Endothelial cell of umbilical vein (primary cell): ENCODE data around the gene SH3PXD2B. TPM values are rescaled to one million over a fixed set of nuclear protein-coding genes. Genes with fewer than 3 reads are reported as not detected.

Experiments used
- BruUV-seq: library from RNA; stranded (reverse); fragments of 400-500 nt; replicated peaks from 2 replicates; lab custom pipeline; 2021; lab: Mats Ljungman, UMichigan
- CTCF ChIA-PET: fragments of 300-600, 350-600 bp; sonication (Branson Sonifier 250); formaldehyde crosslinking; loops from one replicate; lab custom pipeline; 2021; ENCODE audit warnings: antibody characterized with exemption, inconsistent platforms; lab: Charles Lee
- POLR2A ChIA-PET: fragments of 300-600, 350-600 bp; sonication (Branson Sonifier 250); formaldehyde crosslinking; loops from one replicate; lab custom pipeline; 2021; ENCODE audit warnings: antibody characterized with exemption, inconsistent platforms; lab: Charles Lee
- DNase-seq: peaks from one replicate; pipeline ENCODE4 v3.0.0-alpha.2; 2011; ENCODE audit warnings: low read depth, low spot score
- FAIRE-seq: peaks from 2 replicates; lab custom pipeline; 2011; peaks lifted over from hg19 to GRCh38; lab: Jason Lieb, UNC
- H2AFZ ChIP-seq: 2 replicates; pipeline ENCODE4 v1.6.0; 2012; ENCODE audit warnings: low read depth, low read length, control low read depth, inconsistent platforms
- H3K27ac ChIP-seq: 2 replicates; pipeline ENCODE4 v1.5.1; 2011; ENCODE audit warnings: low read depth, mild to moderate bottlenecking, control low read depth, low read length, moderate library complexity; ENCODE audit not compliant: insufficient read depth
- H3K27me3 ChIP-seq, 2 experiments: 2 replicates each; pipeline versions ENCODE4 v1.6.0 to v1.6.1; 2011; ENCODE audit warnings: low read length in 2 of 2, mixed read lengths in 1 of 2; ENCODE audit not compliant: control insufficient read depth in 2 of 2, insufficient read depth in 2 of 2
- H3K36me3 ChIP-seq, 2 experiments: 2 replicates in 1 of 2; 3 replicates in 1 of 2; pipeline ENCODE4 v1.5.1; 2011; ENCODE audit warnings: low read length in 2 of 2, mild to moderate bottlenecking in 1 of 2, moderate library complexity in 1 of 2; ENCODE audit not compliant: control insufficient read depth in 2 of 2, insufficient read depth in 2 of 2; ENCODE audit errors: extremely low read depth in 1 of 2
- H3K4me1 ChIP-seq: 3 replicates; pipeline ENCODE4 v1.5.1; 2011; ENCODE audit warnings: mild to moderate bottlenecking, low read length; ENCODE audit not compliant: control insufficient read depth, insufficient read depth; ENCODE audit errors: extremely low read depth
- H3K4me2 ChIP-seq: 2 replicates; pipeline ENCODE4 v1.6.1; 2011; ENCODE audit warnings: low read length, control low read depth, mixed read lengths; ENCODE audit not compliant: insufficient read depth
- H3K4me3 ChIP-seq, 3 experiments: fragments of 200-600 bp in 1 of 3; sonication (generic), shearing (Covaris generic) in 1 of 3; replicated peaks in 1 of 3; 2 replicates each; pipeline ENCODE4 v1.5.1; 2011 to 2016; ENCODE audit warnings: control low read depth in 3 of 3, low read length in 3 of 3, mild to moderate bottlenecking in 2 of 3, inconsistent platforms in 1 of 3, low read depth in 1 of 3, moderate library complexity in 1 of 3; ENCODE audit not compliant: insufficient read depth in 1 of 3
- H3K79me2 ChIP-seq: 2 replicates; pipeline ENCODE4 v1.6.0; 2012; ENCODE audit warnings: low read length, inconsistent platforms; ENCODE audit not compliant: control insufficient read depth, insufficient read depth
- H3K9ac ChIP-seq: replicated peaks from 2 replicates; pipeline ENCODE3; 2011; ENCODE audit warnings: low read length, control low read depth; ENCODE audit not compliant: insufficient read depth; ENCODE audit errors: extremely low read depth
- H3K9me1 ChIP-seq: replicated peaks from 3 replicates; pipeline ENCODE4 v1.6.0; 2011; ENCODE audit warnings: mild to moderate bottlenecking, low read length; ENCODE audit not compliant: control insufficient read depth, insufficient read depth; ENCODE audit errors: extremely low read depth
- H3K9me3 ChIP-seq: replicated peaks from 2 replicates; pipeline ENCODE4 v1.5.1; 2012; ENCODE audit warnings: low read length, inconsistent platforms; ENCODE audit not compliant: control insufficient read depth, insufficient read depth
- H4K20me1 ChIP-seq: replicated peaks from 2 replicates; pipeline ENCODE3; 2011; ENCODE audit warnings: mild to moderate bottlenecking, low read length; ENCODE audit not compliant: control insufficient read depth, insufficient read depth; ENCODE audit errors: extremely low read depth
- EZH2 ChIP-seq: IDR thresholded peaks from 2 replicates; pipeline ENCODE4 v1.6.1; 2012; ENCODE audit warnings: borderline replicate concordance, low read depth, mild to moderate bottlenecking, moderate library complexity, low read length, inconsistent platforms; ENCODE audit not compliant: severe bottlenecking
- FOS ChIP-seq: IDR thresholded peaks from 2 replicates; pipeline ENCODE4 v1.6.1; 2011; ENCODE audit warnings: mild to moderate bottlenecking, low read length, moderate library complexity, borderline replicate concordance; ENCODE audit not compliant: insufficient read depth
- GATA2 ChIP-seq: IDR thresholded peaks from 2 replicates; pipeline ENCODE4 v1.7.0; 2011; ENCODE audit warnings: low read depth, mild to moderate bottlenecking, moderate library complexity, mixed read lengths, low read length; ENCODE audit not compliant: insufficient read length, insufficient read depth
- JUN ChIP-seq: IDR thresholded peaks from 2 replicates; pipeline ENCODE4 v1.6.1; 2011; ENCODE audit warnings: borderline replicate concordance, low read depth; ENCODE audit not compliant: insufficient read length, insufficient read depth
- MYC ChIP-seq: IDR thresholded peaks from one replicate; pipeline ENCODE4 v1.6.1; 2011; ENCODE audit warnings: mild to moderate bottlenecking, low read depth, low read length
- POLR2A ChIP-seq: IDR thresholded peaks from 2 replicates; pipeline ENCODE4 v1.6.1; 2012; ENCODE audit warnings: low read depth, mild to moderate bottlenecking, control low read depth, low read length
- POLR2AphosphoS5 ChIP-seq: IDR thresholded peaks from 2 replicates; pipeline ENCODE4 v1.6.1; 2012; ENCODE audit warnings: low read depth, mild to moderate bottlenecking, control low read depth, low read length, moderate library complexity; ENCODE audit not compliant: insufficient read depth
- dilution Hi-C: fragments of 300-500 bp; cut with MboI; formaldehyde crosslinking; loops from one replicate; pipeline ENCODE4 v1.15.0; 2019; ENCODE audit warnings: low sequenced_read_pairs; ENCODE audit not compliant: extremely low pct_ligation_motif_present
- intact Hi-C: fragments of 100-400 bp; cut with micrococcal nuclease; formaldehyde crosslinking; loops from one replicate; pipeline ENCODE4 v1.10.0; 2022
- polyA plus RNA-seq, 4 experiments: library from polyadenylated mRNA; depleted of rRNA in 3 of 4; stranded (reverse) in 3 of 4; unstranded in 1 of 4; fragments of >200 nt; gene quantifications; 2 replicates each; pipeline versions ENCODE4 v1.2.1 to v1.2.3, GENCODE V29; 2011 to 2012; ENCODE audit warnings: missing spikeins in 1 of 4
- total RNA-seq: library from RNA; stranded (reverse); gene quantifications from 2 replicates; pipeline ENCODE4 v1.2.3, GENCODE V29; 2021
- TF ChIP-seq, protein P1 (sequence below), 2 donors: IDR thresholded peaks; 1 replicate in 1 of 2; 2 replicates in 1 of 2; pipeline ENCODE4 v1.5.1; 2011; ENCODE audit warnings: low read length in 2 of 2, mild to moderate bottlenecking in 2 of 2, moderate library complexity in 2 of 2, control low read depth in 1 of 2, inconsistent platforms in 1 of 2, low read depth in 1 of 2; ENCODE audit not compliant: insufficient read depth in 1 of 2; ENCODE audit errors: extremely low read depth in 1 of 2
- TF ChIP-seq, protein P2 (sequence below): IDR thresholded peaks from 2 replicates; pipeline ENCODE4 v1.6.1; 2011; ENCODE audit not compliant: insufficient read depth, insufficient read length

Gene SH3PXD2B
- total and polyA plus RNA-seq, 2 donors (not counting 3 experiments of a cell fraction or from before 2014, with no cell fraction given), result 23.5 to 66.3 TPM

DNA sequence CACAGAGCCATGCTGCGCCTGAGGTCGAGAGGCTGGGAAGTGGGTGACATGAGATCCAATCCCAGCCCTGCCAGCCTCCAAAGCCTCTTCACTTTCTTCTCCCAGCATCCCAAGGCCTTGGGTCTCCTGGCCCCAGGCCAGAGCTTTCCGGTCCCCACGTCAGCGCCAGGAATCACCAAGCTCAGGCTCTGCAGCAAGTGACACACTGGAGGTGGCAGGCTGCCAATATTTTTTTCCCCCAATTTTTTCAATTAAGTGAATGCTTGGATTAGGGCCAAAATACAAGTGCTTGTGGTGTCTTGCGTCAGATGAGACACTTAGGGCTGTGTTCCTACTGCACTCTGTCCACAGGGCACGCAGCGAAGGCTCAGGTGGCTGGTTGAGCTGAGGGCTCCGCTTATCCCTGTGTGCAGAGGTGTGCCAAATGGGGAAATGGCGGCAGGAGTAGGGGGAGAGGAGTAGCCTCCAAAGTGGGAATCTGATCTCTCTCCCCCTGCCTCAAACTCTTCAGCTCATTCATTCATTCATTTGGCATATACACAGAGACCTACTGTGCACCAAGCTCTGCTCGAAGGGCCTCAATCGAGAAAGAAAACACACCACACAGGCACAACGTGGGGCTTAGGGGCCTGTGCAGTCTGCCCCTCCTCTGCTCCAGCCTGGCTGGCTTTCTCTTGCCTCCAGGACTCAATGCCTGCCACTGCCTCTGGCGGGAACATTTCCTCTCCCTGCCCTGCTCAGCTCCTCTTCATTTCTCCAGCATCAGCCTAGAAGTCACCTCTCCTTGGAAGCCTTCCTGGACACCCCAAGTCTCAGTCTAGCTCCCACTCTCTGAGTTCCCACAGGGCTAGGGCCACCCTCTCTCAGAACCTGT is 16.6 kb downstream of the SH3PXD2B start:
- H3K79me2 ChIP-seq, result peaks cover 75% of the 10 kb centered on the region
- POLR2A ChIA-PET, result interaction anchor here (1.2 kb wide), 1 partner anchor 83 kb away, joined by 3 read pairs; no protein-coding TSS in a partner anchor
- H3K9me1 ChIP-seq, result no peaks in the 10 kb centered on the region
- H4K20me1 ChIP-seq, result peaks cover 5% of the 10 kb centered on the region
- H2AFZ ChIP-seq, result no peak overlapping the region
- no peak overlapping the region for H3K9ac ChIP-seq
- peaks cover 14% of the 10 kb centered on the region for H3K4me1 ChIP-seq
- peaks cover 0 to 3% of the 10 kb centered on the region in 2 experiments for H3K36me3 ChIP-seq
- H3K27ac ChIP-seq, result peak overlapping the region; percentile 40
- peak; percentile 95 for DNase-seq
- intact Hi-C loops (loop anchor here (1.0 to 2.0 kb wide), 4 partner anchors 9 to 83 kb away; no protein-coding TSS in a partner anchor), dilution Hi-C loops (no loop called here)
- no peak overlapping the region for H3K4me3 ChIP-seq
- peak; percentile 99 for FAIRE-seq
- no peaks in the 10 kb centered on the region for H3K9me3 ChIP-seq
- CTCF ChIA-PET, result interaction anchor here (1.0 to 4.1 kb wide), 5 partner anchors 8 to 502 kb away, joined by 3 to 31 read pairs (median 9); no protein-coding TSS in a partner anchor
- BruUV-seq, result no TSS peak
- H3K27me3 ChIP-seq, result no peaks in the 10 kb centered on the region
- no peak overlapping the region for H3K4me2 ChIP-seq
- TF ChIP-seq MYC, result no peak
- peak; percentile 52 for TF ChIP-seq FOS
- TF ChIP-seq GATA2, result no peak
- TF ChIP-seq, protein P1, sequence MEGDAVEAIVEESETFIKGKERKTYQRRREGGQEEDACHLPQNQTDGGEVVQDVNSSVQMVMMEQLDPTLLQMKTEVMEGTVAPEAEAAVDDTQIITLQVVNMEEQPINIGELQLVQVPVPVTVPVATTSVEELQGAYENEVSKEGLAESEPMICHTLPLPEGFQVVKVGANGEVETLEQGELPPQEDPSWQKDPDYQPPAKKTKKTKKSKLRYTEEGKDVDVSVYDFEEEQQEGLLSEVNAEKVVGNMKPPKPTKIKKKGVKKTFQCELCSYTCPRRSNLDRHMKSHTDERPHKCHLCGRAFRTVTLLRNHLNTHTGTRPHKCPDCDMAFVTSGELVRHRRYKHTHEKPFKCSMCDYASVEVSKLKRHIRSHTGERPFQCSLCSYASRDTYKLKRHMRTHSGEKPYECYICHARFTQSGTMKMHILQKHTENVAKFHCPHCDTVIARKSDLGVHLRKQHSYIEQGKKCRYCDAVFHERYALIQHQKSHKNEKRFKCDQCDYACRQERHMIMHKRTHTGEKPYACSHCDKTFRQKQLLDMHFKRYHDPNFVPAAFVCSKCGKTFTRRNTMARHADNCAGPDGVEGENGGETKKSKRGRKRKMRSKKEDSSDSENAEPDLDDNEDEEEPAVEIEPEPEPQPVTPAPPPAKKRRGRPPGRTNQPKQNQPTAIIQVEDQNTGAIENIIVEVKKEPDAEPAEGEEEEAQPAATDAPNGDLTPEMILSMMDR (IDR thresholded peaks at IDR 0.05; ENCODE audit: extremely low read depth in 1 of 2, insufficient read depth in 1 of 2, low read depth in 1 of 2, low read length in 2 of 2), result no peak
- TF ChIP-seq EZH2, result no peak
- TF ChIP-seq POLR2A, result no peak
- TF ChIP-seq, protein P2, sequence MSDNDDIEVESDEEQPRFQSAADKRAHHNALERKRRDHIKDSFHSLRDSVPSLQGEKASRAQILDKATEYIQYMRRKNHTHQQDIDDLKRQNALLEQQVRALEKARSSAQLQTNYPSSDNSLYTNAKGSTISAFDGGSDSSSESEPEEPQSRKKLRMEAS, result no peak
- peak; percentile 72 for TF ChIP-seq POLR2AphosphoS5
- TF ChIP-seq JUN, result peak; percentile 38
